K562 (cell line): ENCODE measurements around the gene OPRL1. TPM values are rescaled to one million over a fixed set of nuclear protein-coding genes. Genes with fewer than 3 reads are reported as not detected.
A peak's percentile ranks its signal among the peaks of the same experiment; 100 is the strongest.

Experiments used
- ARNT ChIP-seq, 2 experiments: fragments of 450-650 bp; IDR thresholded peaks; 2 replicates each; pipeline ENCODE4 v1.6.1; 2016; ENCODE audit warnings: mild to moderate bottlenecking in 1 of 2
- FOS ChIP-seq: IDR thresholded peaks from 3 replicates; pipeline ENCODE4 v1.6.1; 2011; ENCODE audit not compliant: insufficient read length; ENCODE audit errors: extremely low read depth
- HCFC1 ChIP-seq: IDR thresholded peaks from 2 replicates; pipeline ENCODE4 v1.6.1; 2012; ENCODE audit warnings: low read depth, low read length, improper control_type of control experiment
- KHSRP ChIP-seq: fragments of 450-650 bp; IDR thresholded peaks from 2 replicates; pipeline ENCODE4 v1.6.1; 2017
- NR2C2 ChIP-seq, 2 experiments: fragments of 200-800 bp in 1 of 2; sonication (Bioruptor generic) in 1 of 2; sonication (generic) in 1 of 2; formaldehyde crosslinking in 1 of 2; IDR thresholded peaks; 2 replicates each; pipeline versions ENCODE4 v1.6.1 to v1.8.0; 2016 to 2022; ENCODE audit warnings: mild to moderate bottlenecking in 1 of 2, missing compliant biosample characterization in 1 of 2, missing genetic modification characterization in 1 of 2, missing genetic modification reagents in 1 of 2
- NR2F6 ChIP-seq: fragments of 450-650 bp; formaldehyde crosslinking; IDR thresholded peaks from 2 replicates; pipeline ENCODE4 v1.4.0; 2020; ENCODE audit warnings: mild to moderate bottlenecking
- OTX1 ChIP-seq: fragments of 450-650 bp; formaldehyde crosslinking; IDR thresholded peaks from 2 replicates; pipeline ENCODE4 v1.4.0; 2022; ENCODE audit warnings: mild to moderate bottlenecking
- PHB ChIP-seq: fragments of 250-450 bp; sonication (Bioruptor Pico); IDR thresholded peaks from 2 replicates; pipeline ENCODE4 v1.5.0; 2021
- PRMT5 ChIP-seq: sonication (generic); formaldehyde crosslinking; IDR thresholded peaks from 2 replicates; pipeline ENCODE4 v1.5.0; 2020; ENCODE audit warnings: missing genetic modification reagents
- RBM34 ChIP-seq: fragments of 200-400 bp; formaldehyde crosslinking; IDR thresholded peaks from 2 replicates; pipeline ENCODE4 v1.6.1; 2018; ENCODE audit warnings: low read length, borderline replicate concordance; ENCODE audit not compliant: insufficient read depth
- SIN3B ChIP-seq: fragments of 450-650 bp; IDR thresholded peaks from 2 replicates; pipeline ENCODE4 v1.6.1; 2017; ENCODE audit warnings: low read depth, mild to moderate bottlenecking, moderate library complexity
- SMARCC2 ChIP-seq: fragments of 450-650 bp; IDR thresholded peaks from 2 replicates; pipeline ENCODE4 v1.6.1; 2017; ENCODE audit warnings: antibody characterized with exemption, moderate library complexity, mild to moderate bottlenecking, low read depth
- ZEB2 ChIP-seq: fragments of 450-650 bp; IDR thresholded peaks from 2 replicates; pipeline ENCODE4 v1.6.1; 2016
- ZNF133 ChIP-seq: fragments of 250-450 bp; sonication (Bioruptor Pico); IDR thresholded peaks from 2 replicates; pipeline ENCODE4 v1.4.0; 2020; ENCODE audit warnings: mild to moderate bottlenecking
- ZNF143 ChIP-seq: sonication (generic); formaldehyde crosslinking; IDR thresholded peaks from 2 replicates; pipeline ENCODE4 v1.9.0; 2022; ENCODE audit warnings: mild to moderate bottlenecking, missing genetic modification reagents
- ZNF184 ChIP-seq: sonication (generic); formaldehyde crosslinking; IDR thresholded peaks from 2 replicates; pipeline ENCODE4 v1.5.0; 2020; ENCODE audit warnings: missing genetic modification reagents
- polyA plus RNA-seq, 8 experiments: library from polyadenylated mRNA; depleted of rRNA in 4 of 8; stranded (reverse) in 5 of 8; unstranded in 3 of 8; fragments of >200 nt; fragmentation: Nextera tagmentation in 2 of 8; fragmentation: Illumina TruSeq in 1 of 8; extraction: Ambion mirVana in 2 of 8; extraction: Trizol in 1 of 8; gene quantifications; 2 replicates each; pipeline versions ENCODE4 v1.2.1 to v1.2.3, GENCODE V29; 2011 to 2014; ENCODE audit warnings: inconsistent platforms in 1 of 8, missing spikeins in 1 of 8
- total RNA-seq, 7 experiments: library from RNA; depleted of rRNA in 6 of 7; stranded (reverse); fragments of >200 nt in 6 of 7; fragmentation: Illumina TruSeq in 2 of 7; extraction: Trizol in 2 of 7; gene quantifications; 2 replicates each; pipeline versions ENCODE4 v1.2.1 to v1.2.3, GENCODE V29; 2011 to 2021; ENCODE audit warnings: low replicate concordance in 1 of 7
- TF ChIP-seq, protein P1 (sequence below): fragments of 200-800 bp; sonication (Bioruptor generic); IDR thresholded peaks from 2 replicates; pipeline ENCODE4 v1.6.1; 2016; ENCODE audit warnings: missing genetic modification characterization, missing compliant biosample characterization
- TF ChIP-seq, protein P2 (sequence below): sonication (generic); formaldehyde crosslinking; IDR thresholded peaks from 2 replicates; pipeline ENCODE4 v1.8.0; 2022; ENCODE audit warnings: missing genetic modification reagents, mild to moderate bottlenecking, moderate library complexity, borderline replicate concordance
- TF ChIP-seq, protein P3 (sequence below), 2 experiments: IDR thresholded peaks in 1 of 2; conservative IDR thresholded peaks in 1 of 2; 2 replicates each; pipeline ENCODE4 v1.6.1; 2016; ENCODE audit warnings: low read depth in 2 of 2, mild to moderate bottlenecking in 1 of 2, missing compliant biosample characterization in 1 of 2, missing genetic modification characterization in 1 of 2, moderate library complexity in 1 of 2
- TF ChIP-seq, protein P4 (sequence below): fragments of 250-450 bp; sonication (Bioruptor Pico); IDR thresholded peaks from 2 replicates; pipeline ENCODE4 v1.9.0; 2021; ENCODE audit warnings: mild to moderate bottlenecking

Gene OPRL1
- total and polyA plus RNA-seq, 9 of the 15 experiments (the other 6 are each of a cell fraction or from before 2014, with no cell fraction given): 0.06 to 0.33 (median 0.11) TPM; not detected in 2

DNA sequence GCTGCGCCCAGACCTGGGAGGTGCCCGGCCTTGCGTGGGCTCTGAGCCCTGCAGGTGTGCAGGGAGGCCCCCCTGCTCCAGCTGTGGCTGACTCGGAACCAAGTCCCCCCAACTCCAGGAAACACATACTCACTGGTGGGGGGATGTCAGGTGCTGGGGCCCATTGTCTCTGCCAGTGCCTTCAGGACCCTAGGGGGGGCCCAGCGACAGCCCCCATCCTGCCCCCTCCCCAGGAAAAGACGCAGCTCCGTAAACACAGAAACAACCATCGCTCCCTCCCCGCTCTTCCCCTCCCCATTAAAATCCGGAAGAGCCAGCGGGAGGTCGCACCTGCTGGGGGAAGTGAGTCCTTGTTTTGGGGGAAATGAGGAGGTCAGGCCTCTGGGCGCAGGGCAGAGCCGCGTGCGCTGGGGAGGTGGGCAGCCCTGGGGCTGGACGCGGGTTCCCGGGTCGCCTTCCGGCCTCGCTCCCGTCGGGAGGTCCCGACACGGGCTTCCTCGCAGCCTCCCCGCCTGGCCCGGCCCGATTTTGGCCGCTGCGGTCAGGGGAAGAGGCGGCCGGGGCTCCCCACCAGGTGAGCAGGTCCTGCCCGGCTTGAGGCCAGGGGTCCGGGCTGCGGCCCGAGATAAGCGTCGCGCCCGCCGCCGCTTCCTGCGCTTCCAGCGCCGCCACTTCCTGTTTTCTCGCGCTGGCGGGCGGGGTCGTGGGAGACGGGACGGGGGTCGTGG lies 37.7 kb upstream of the OPRL1 start (continued):
- TF ChIP-seq ZNF133 (CRISPR knock-in tag): no peak
- TF ChIP-seq SMARCC2: no peak
- no peak for TF ChIP-seq ZNF184 (CRISPR knock-in tag)
- no peak for TF ChIP-seq HCFC1
- no peak for TF ChIP-seq KHSRP
- TF ChIP-seq, protein P1, sequence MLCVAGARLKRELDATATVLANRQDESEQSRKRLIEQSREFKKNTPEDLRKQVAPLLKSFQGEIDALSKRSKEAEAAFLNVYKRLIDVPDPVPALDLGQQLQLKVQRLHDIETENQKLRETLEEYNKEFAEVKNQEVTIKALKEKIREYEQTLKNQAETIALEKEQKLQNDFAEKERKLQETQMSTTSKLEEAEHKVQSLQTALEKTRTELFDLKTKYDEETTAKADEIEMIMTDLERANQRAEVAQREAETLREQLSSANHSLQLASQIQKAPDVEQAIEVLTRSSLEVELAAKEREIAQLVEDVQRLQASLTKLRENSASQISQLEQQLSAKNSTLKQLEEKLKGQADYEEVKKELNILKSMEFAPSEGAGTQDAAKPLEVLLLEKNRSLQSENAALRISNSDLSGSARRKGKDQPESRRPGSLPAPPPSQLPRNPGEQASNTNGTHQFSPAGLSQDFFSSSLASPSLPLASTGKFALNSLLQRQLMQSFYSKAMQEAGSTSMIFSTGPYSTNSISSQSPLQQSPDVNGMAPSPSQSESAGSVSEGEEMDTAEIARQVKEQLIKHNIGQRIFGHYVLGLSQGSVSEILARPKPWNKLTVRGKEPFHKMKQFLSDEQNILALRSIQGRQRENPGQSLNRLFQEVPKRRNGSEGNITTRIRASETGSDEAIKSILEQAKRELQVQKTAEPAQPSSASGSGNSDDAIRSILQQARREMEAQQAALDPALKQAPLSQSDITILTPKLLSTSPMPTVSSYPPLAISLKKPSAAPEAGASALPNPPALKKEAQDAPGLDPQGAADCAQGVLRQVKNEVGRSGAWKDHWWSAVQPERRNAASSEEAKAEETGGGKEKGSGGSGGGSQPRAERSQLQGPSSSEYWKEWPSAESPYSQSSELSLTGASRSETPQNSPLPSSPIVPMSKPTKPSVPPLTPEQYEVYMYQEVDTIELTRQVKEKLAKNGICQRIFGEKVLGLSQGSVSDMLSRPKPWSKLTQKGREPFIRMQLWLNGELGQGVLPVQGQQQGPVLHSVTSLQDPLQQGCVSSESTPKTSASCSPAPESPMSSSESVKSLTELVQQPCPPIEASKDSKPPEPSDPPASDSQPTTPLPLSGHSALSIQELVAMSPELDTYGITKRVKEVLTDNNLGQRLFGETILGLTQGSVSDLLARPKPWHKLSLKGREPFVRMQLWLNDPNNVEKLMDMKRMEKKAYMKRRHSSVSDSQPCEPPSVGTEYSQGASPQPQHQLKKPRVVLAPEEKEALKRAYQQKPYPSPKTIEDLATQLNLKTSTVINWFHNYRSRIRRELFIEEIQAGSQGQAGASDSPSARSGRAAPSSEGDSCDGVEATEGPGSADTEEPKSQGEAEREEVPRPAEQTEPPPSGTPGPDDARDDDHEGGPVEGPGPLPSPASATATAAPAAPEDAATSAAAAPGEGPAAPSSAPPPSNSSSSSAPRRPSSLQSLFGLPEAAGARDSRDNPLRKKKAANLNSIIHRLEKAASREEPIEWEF (CRISPR knock-in tag): no peak
- no peak for TF ChIP-seq RBM34
- TF ChIP-seq ARNT (IDR thresholded peaks at IDR 0.05): no peak
- TF ChIP-seq FOS: no peak
- no peak for TF ChIP-seq SIN3B
- no peak for TF ChIP-seq OTX1
- TF ChIP-seq NR2F6 (CRISPR knock-in tag): no peak
- TF ChIP-seq NR2C2 (CRISPR knock-in tag; IDR thresholded peaks at IDR 0.05): no peak
- TF ChIP-seq NR2C2 (tag; IDR thresholded peaks at IDR 0.05): no peak
- no peak for TF ChIP-seq ZNF143 (CRISPR knock-in tag)
- peak; percentile 90 for TF ChIP-seq ZEB2
- TF ChIP-seq, protein P2, sequence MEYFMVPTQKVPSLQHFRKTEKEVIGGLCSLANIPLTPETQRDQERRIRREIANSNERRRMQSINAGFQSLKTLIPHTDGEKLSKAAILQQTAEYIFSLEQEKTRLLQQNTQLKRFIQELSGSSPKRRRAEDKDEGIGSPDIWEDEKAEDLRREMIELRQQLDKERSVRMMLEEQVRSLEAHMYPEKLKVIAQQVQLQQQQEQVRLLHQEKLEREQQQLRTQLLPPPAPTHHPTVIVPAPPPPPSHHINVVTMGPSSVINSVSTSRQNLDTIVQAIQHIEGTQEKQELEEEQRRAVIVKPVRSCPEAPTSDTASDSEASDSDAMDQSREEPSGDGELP (CRISPR knock-in tag): peak; percentile 72
- TF ChIP-seq PRMT5 (CRISPR knock-in tag): no peak
- TF ChIP-seq PHB (CRISPR knock-in tag): no peak
- TF ChIP-seq, protein P3, sequence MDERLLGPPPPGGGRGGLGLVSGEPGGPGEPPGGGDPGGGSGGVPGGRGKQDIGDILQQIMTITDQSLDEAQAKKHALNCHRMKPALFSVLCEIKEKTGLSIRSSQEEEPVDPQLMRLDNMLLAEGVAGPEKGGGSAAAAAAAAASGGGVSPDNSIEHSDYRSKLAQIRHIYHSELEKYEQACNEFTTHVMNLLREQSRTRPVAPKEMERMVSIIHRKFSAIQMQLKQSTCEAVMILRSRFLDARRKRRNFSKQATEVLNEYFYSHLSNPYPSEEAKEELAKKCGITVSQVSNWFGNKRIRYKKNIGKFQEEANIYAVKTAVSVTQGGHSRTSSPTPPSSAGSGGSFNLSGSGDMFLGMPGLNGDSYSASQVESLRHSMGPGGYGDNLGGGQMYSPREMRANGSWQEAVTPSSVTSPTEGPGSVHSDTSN (CRISPR knock-in tag; IDR thresholded peaks at IDR 0.05; ENCODE audit: low read depth): no peak
- TF ChIP-seq, protein P3 (tag; conservative IDR thresholded peaks at IDR 0.05; ENCODE audit: low read depth): no peak
- TF ChIP-seq, protein P4, sequence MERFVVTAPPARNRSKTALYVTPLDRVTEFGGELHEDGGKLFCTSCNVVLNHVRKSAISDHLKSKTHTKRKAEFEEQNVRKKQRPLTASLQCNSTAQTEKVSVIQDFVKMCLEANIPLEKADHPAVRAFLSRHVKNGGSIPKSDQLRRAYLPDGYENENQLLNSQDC: no peak
